Testis (tissue), 3 donors: ENCODE data around the gene DCDC2B. TPM values are rescaled to one million over a fixed set of nuclear protein-coding genes. Genes with fewer than 3 reads are reported as not detected.
A peak's percentile ranks its signal among the peaks of the same experiment; 100 is the strongest.

ENCODE experiments used
- DNase-seq: peaks from one replicate; pipeline ENCODE4 v3.0.0-alpha.2; 2019
- H3K27ac ChIP-seq, 2 donors: fragments of 200-600 bp; sonication (generic); one replicate each; pipeline ENCODE4 v1.5.1; 2019
- H3K27me3 ChIP-seq: fragments of 200-600 bp; sonication (generic); one replicate; pipeline ENCODE4 v1.5.1; 2019
- H3K36me3 ChIP-seq: fragments of 200-600 bp; sonication (generic); one replicate; pipeline ENCODE4 v1.5.1; 2017; ENCODE audit warnings: low read depth; ENCODE audit errors: missing control alignments
- H3K4me1 ChIP-seq: fragments of 200-600 bp; sonication (generic); one replicate; pipeline ENCODE4 v1.5.1; 2019
- H3K4me3 ChIP-seq, 2 donors: fragments of 200-600 bp; sonication (generic); one replicate each; pipeline ENCODE4 v1.5.1; 2017 to 2019
- H3K9me3 ChIP-seq: fragments of 200-600 bp; sonication (generic); one replicate; pipeline ENCODE4 v1.5.1; 2017
- POLR2A ChIP-seq: fragments of 450-650 bp; IDR thresholded peaks from one replicate; pipeline ENCODE4 v1.6.1; 2017; ENCODE audit warnings: antibody characterized with exemption, mild to moderate bottlenecking, moderate library complexity
- WGBS, 2 donors: methylation state at CpG; one replicate each; pipeline ENCODE4 v1.1.5; 2018; 5-methylcytosine and 5-hydroxymethylcytosine counted together
- intact Hi-C: fragments of 100-400 bp; cut with DNase I; formaldehyde crosslinking; loops from one replicate; pipeline ENCODE4 v1.15.1; 2023; ENCODE audit warnings: low total_unique reads
- polyA plus RNA-seq: library from polyadenylated mRNA; stranded (reverse); fragments of 350-450 nt; fragmentation: Illumina TruSeq; extraction: RNeasy Lipid Tissue Mini Kit (QIAGEN cat#74804); gene quantifications from one replicate; pipeline ENCODE4 v1.2.3, GENCODE V29; 2014; ENCODE audit warnings: low read depth, low replicate concordance; ENCODE audit not compliant: insufficient read depth
- total RNA-seq, 2 donors: library from RNA; depleted of rRNA; stranded (reverse); fragments of >200 nt; gene quantifications; one replicate each; pipeline ENCODE4 v1.2.3, GENCODE V29; 2016
- TF ChIP-seq, protein P1 (sequence below), 3 experiments: fragments of 450-650 bp in 2 of 3; fragments of 200-600 bp in 1 of 3; sonication (generic) in 1 of 3; IDR thresholded peaks; one replicate each; pipeline ENCODE4 v1.5.1; 2016 to 2019; ENCODE audit warnings: antibody characterized with exemption in 3 of 3, mild to moderate bottlenecking in 2 of 3, moderate library complexity in 1 of 3

The DCDC2B gene
- total and polyA plus RNA-seq, 3 donors from 2014 or later: 0.81 to 2.6 (median 1.7) TPM

DNA sequence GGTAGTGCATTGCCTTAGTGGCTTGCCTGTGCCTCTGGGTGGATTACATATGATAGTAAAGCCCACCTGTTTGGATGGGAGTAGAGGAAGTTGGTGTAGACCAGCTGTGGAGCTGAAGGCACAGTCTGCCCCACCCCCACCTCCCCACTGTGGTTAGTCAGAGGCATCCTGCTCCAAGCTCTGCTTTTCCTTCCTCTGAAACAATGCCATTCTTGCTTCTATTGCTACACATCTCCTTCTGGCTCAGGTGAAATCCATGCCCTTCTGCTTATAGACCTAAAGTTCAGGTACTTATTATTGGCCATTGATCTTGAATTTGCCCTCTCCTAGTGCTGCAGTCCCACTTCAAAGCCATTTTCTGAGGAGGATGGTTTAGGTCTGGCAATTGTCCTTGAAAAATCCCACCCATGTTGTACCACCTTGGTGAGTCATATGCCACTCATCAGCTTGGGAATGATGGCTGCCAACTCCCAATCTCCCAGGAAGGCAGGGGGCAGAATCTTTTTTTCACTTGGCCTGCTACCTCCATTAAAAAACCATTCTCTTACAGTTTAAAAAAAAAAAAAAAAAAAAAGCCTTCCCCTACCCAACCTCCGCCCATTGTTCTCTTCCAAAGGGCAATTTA is 36.2 kb upstream of the DCDC2B start:
- H3K36me3 ChIP-seq: no peaks in the 10 kb centered on the region
- intact Hi-C loops: no loop called here

DNA sequence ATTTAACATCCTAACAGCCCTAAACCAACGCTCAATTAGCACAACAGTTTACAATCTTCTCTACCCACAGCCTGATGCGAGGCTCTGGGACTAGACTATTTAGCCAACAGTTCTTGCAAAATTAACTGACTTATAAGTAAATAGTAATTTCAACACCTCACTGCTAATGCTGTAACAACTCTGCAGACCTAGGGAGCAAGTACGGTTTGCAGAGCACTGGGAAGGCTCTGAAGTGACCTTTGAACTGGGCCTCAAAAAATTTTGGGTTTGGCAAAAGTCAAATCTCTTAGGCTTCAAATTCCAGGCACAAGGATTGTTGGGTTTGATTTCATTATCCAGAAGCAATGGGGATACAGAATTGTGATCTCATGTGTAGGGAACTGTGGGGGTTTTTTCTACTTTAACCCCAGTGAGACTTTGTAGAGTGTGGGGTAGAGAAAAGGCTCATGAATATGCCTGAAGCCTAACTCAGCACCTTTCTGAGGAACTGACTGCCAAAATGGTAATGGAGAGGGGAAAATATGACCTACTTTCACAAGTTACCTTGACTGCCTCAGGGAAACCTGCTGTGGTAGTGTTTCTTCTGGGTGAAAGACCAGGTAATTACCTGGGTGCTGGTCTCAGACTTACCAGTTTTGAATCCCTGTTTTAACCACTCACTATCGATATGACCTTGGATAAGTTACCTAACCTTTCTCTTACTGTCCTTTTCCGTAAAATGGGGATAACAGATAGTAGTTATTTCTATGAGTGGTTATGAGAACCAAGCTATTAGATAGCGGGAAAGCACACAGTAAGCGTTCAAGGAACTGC is 30.3 kb upstream of the DCDC2B start:
- no peak for TF ChIP-seq POLR2A
- TF ChIP-seq, protein P1, sequence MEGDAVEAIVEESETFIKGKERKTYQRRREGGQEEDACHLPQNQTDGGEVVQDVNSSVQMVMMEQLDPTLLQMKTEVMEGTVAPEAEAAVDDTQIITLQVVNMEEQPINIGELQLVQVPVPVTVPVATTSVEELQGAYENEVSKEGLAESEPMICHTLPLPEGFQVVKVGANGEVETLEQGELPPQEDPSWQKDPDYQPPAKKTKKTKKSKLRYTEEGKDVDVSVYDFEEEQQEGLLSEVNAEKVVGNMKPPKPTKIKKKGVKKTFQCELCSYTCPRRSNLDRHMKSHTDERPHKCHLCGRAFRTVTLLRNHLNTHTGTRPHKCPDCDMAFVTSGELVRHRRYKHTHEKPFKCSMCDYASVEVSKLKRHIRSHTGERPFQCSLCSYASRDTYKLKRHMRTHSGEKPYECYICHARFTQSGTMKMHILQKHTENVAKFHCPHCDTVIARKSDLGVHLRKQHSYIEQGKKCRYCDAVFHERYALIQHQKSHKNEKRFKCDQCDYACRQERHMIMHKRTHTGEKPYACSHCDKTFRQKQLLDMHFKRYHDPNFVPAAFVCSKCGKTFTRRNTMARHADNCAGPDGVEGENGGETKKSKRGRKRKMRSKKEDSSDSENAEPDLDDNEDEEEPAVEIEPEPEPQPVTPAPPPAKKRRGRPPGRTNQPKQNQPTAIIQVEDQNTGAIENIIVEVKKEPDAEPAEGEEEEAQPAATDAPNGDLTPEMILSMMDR (IDR thresholded peaks at IDR 0.05): no peak
- intact Hi-C loops: no loop called here
- 50 to 59% methylated on average over 7 of the region's 7 CpGs for WGBS, 2 donors
- H3K36me3 ChIP-seq: no peaks in the 10 kb centered on the region
- H3K9me3 ChIP-seq: no peaks in the 10 kb centered on the region
- no peak for DNase-seq
- peak overlapping the region; percentile 92 to 96 for H3K27ac ChIP-seq
- no peaks in the 10 kb centered on the region for H3K27me3 ChIP-seq
- H3K4me1 ChIP-seq: peaks cover 22% of the 10 kb centered on the region
- H3K4me3 ChIP-seq: peak overlapping the region; percentile 65 to 66

More for the DNA sequence above, 36.2 kb upstream of the DCDC2B start:
- no peaks in the 10 kb centered on the region for H3K4me1 ChIP-seq
- H3K27me3 ChIP-seq: no peaks in the 10 kb centered on the region
- no peaks in the 10 kb centered on the region for H3K9me3 ChIP-seq
- WGBS, 2 donors: 79 to 89% methylated on average over 1 of the region's 1 CpG
- TF ChIP-seq, protein P1 (IDR thresholded peaks at IDR 0.05): no peak
- TF ChIP-seq POLR2A: no peak
- H3K27ac ChIP-seq: no peak overlapping the region
- no peak for DNase-seq
- no peak overlapping the region for H3K4me3 ChIP-seq

DNA sequence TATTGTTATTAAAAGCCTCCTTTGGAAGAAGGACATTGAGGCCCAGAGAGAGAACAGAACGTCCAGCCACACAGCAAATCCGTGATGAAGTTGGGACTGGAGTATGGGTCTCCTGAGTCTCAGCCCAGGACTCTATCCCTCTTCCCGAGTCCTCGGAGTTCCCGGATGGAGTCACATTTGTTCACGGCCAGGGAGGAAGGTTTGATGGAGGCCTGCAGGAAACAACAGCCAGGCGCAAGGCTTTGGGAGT is 29.8 kb upstream of the DCDC2B start:
- Histone ChIP-seq H3K27me3 (no peaks in the 10 kb centered on the region), H3K9me3 (no peaks in the 10 kb centered on the region), H3K36me3 (no peaks in the 10 kb centered on the region), H3K4me1 (peaks cover 22% of the 10 kb centered on the region), H3K27ac (peak overlapping the region; percentile 92 to 96), H3K4me3 (peak overlapping the region; percentile 65 to 66)
- intact Hi-C loops: no loop called here
- DNase-seq: no peak
- WGBS, 2 donors: 1 to 3% methylated on average over 7 of the region's 7 CpGs
- no peak for TF ChIP-seq POLR2A
- TF ChIP-seq, protein P1 (IDR thresholded peaks at IDR 0.05): no peak

DNA sequence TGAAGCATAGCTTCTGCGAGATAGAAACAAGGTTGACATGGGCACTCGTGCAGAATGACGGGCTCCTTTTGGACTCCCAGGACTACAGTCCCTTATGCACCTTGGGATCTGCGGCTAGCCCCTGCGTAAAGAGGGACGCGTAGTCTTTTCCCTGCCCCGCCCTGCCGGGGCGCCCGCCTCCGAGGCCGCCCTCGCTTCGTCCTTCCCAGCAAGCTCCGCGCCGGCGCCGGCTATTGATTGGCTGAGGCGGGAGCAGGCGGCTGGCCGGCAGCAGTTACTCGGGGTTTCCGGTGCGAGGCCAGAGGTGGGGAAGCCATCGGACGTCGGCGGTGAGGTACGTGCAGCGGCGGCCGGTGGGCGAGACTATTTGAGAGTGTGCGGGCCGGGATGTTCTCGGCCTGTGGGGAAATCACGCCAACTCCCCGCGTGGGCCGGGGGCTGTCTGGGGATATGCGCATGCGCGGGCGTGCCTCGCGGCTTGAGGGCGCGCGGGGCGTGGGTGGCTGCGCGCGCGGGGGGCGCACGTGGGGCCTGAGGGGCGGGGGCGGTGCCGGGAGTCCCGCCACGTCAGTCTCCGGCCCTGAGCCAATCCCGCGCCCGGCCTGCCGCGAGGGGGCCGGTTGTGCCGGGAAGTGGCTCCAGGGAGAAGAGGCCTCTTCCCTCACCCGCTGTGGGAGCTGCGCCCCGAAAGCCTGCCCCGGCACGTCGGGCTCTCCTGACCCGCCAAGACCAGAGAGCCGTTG is 29.3 kb upstream of the DCDC2B start, which contains the start of gene TXLNA:
Gene TXLNA, plus strand, starts transcription at position 233 of the 743 bp plus-strand sequence. CDS start 671 bp downstream, outside the sequence.
- TF ChIP-seq, protein P1 (IDR thresholded peaks at IDR 0.05): peak in 1 of 3 experiments; percentile 18
- TF ChIP-seq POLR2A: peak; percentile 12

More for the DNA sequence above, 29.3 kb upstream of the DCDC2B start, which contains the start of gene TXLNA:
- H3K27ac ChIP-seq: peak within 1 kb of the TSS; percentile 92 to 96
- no peaks in the 10 kb centered on the region for H3K27me3 ChIP-seq
- H3K4me1 ChIP-seq: peaks cover 26% of the 10 kb centered on the region
- no peaks in the 10 kb centered on the region for H3K36me3 ChIP-seq
- intact Hi-C loops: no loop called here
- 0 to 1% methylated on average over 8 to 42 of the region's 79 CpGs for WGBS, 2 donors
- no peaks in the 10 kb centered on the region for H3K9me3 ChIP-seq
- DNase-seq: peak; percentile 94
- H3K4me3 ChIP-seq: peak within 1 kb of the TSS; percentile 65 to 66
